Upper lobe of left lung (tissue), 6 donors: ENCODE results near the gene RNFT2. TPM values are rescaled to one million over a fixed set of nuclear protein-coding genes. Genes with fewer than 3 reads are reported as not detected.
A peak's percentile ranks its signal among the peaks of the same experiment; 100 is the strongest.

Source experiments
- ATAC-seq, 2 donors: fragments of 200-7000 bp; cut with Tn5 transposase; one replicate each; pipeline ENCODE4 v1.9.1; 2022; ENCODE audit warnings: mild to moderate bottlenecking in 2 of 2, moderate library complexity in 2 of 2; ENCODE audit not compliant: low FRiP score in 2 of 2
- DNase-seq, 2 donors: peaks; one replicate each; pipeline ENCODE4 v3.0.0-alpha.2; 2019 to 2020
- H3K27ac ChIP-seq, 4 donors: fragments of 200-600 bp; sonication (generic); one replicate each; pipeline ENCODE4 v1.5.1; 2016 to 2019
- H3K27me3 ChIP-seq, 4 donors: fragments of 200-600 bp; sonication (generic); one replicate each; pipeline ENCODE4 v1.5.1; 2017 to 2019
- H3K36me3 ChIP-seq, 4 donors: fragments of 200-600 bp; sonication (generic); one replicate each; pipeline ENCODE4 v1.5.1; 2016 to 2019
- H3K4me1 ChIP-seq, 4 donors: fragments of 200-600 bp; sonication (generic); one replicate each; pipeline ENCODE4 v1.5.1; 2018 to 2019
- H3K4me3 ChIP-seq, 4 donors: fragments of 200-600 bp; sonication (generic); one replicate each; pipeline ENCODE4 v1.5.1; 2017 to 2019; ENCODE audit warnings: mild to moderate bottlenecking in 2 of 4, moderate library complexity in 1 of 4
- H3K9me3 ChIP-seq, 4 donors: fragments of 200-600 bp; sonication (generic); one replicate each; pipeline ENCODE4 v1.5.1; 2018 to 2019
- CTCF ChIP-seq, 6 experiments: fragments of 450-650 bp in 4 of 6; fragments of 200-600 bp in 2 of 6; sonication (generic) in 2 of 6; IDR thresholded peaks; one replicate each; pipeline ENCODE4 v1.5.1; 2016 to 2019; ENCODE audit warnings: antibody characterized with exemption in 6 of 6
- EP300 ChIP-seq, 4 donors: sonication (generic); formaldehyde crosslinking; IDR thresholded peaks; one replicate each; pipeline ENCODE4 v1.5.1; 2017; ENCODE audit warnings: antibody characterized with exemption in 4 of 4, control low read depth in 2 of 4
- POLR2A ChIP-seq, 4 donors: fragments of 450-650 bp; IDR thresholded peaks; one replicate each; pipeline ENCODE4 v1.5.1; 2016 to 2017; ENCODE audit warnings: antibody characterized with exemption in 4 of 4, mild to moderate bottlenecking in 2 of 4
- POLR2AphosphoS5 ChIP-seq, 2 donors: sonication (generic); formaldehyde crosslinking; IDR thresholded peaks; one replicate each; pipeline ENCODE4 v1.5.1; 2017; ENCODE audit warnings: antibody characterized with exemption in 2 of 2
- WGBS, 2 donors: methylation state at CpG; one replicate each; pipeline ENCODE4 v1.1.5; 2017 to 2018; 5-methylcytosine and 5-hydroxymethylcytosine counted together
- total RNA-seq, 6 donors: library from RNA; depleted of rRNA in 4 of 6; stranded (reverse); fragments of >200 nt in 4 of 6; gene quantifications; one replicate each; pipeline versions ENCODE4 v1.1.0 to v1.2.1, GENCODE V29; 2016 to 2021
- donor health status: DM: no; HTN: no; CAD: no; lungs with moderate emphysema.
- donor health status: DM: no; HTN: yes; CAD: no; lungs with severe emphysema.

Gene RNFT2
- total RNA-seq, 6 donors from 2014 or later: 0.91 to 4.8 (median 2.1) TPM

GRCh38 chr12:116708826-116709756, 29.0 kb upstream of the RNFT2 start:
- no peak overlapping the region for H3K4me3 ChIP-seq
- peak in 1 of 2 donors; percentile 62 for DNase-seq
- H3K36me3 ChIP-seq: peaks cover 0 to 11% (median under 1%) of the 10 kb centered on the region in 4 donors
- WGBS, 2 donors: 18 to 28% methylated on average over 11 to 26 of the region's 26 CpGs
- peaks cover 10 to 13% (median 11%) of the 10 kb centered on the region in 4 donors for H3K4me1 ChIP-seq
- H3K27me3 ChIP-seq: no peaks in the 10 kb centered on the region
- no peaks in the 10 kb centered on the region for H3K9me3 ChIP-seq
- no peak overlapping the region for H3K27ac ChIP-seq
- peak; percentile 71 to 84 for ATAC-seq
- TF ChIP-seq CTCF (IDR thresholded peaks at IDR 0.05) (peak; percentile 47 to 75 (median 68)), POLR2AphosphoS5 (IDR thresholded peaks at IDR 0.05) (no peak), POLR2A (IDR thresholded peaks at IDR 0.05) (no peak)

- no peak overlapping the region for H3K27ac ChIP-seq
- H3K27me3 ChIP-seq: no peaks in the 10 kb centered on the region
- H3K9me3 ChIP-seq: no peaks in the 10 kb centered on the region
- TF ChIP-seq POLR2A (IDR thresholded peaks at IDR 0.05) (no peak), POLR2AphosphoS5 (IDR thresholded peaks at IDR 0.05) (no peak), EP300 (IDR thresholded peaks at IDR 0.05) (no peak), CTCF (IDR thresholded peaks at IDR 0.05) (no peak)
- ATAC-seq: no peak
- H3K4me1 ChIP-seq: peaks cover 10 to 13% (median 11%) of the 10 kb centered on the region in 4 donors
- H3K36me3 ChIP-seq: peaks cover 0 to 11% (median 2%) of the 10 kb centered on the region in 4 donors
- WGBS, 2 donors: 63 to 68% methylated on average over 10 of the region's 10 CpGs
- DNase-seq: no peak
- no peak overlapping the region for H3K4me3 ChIP-seq
Measured at GRCh38 chr12:116709768-116710167, 28.3 kb upstream of the RNFT2 start.

GRCh38 chr12:116710370-116711150, 27.6 kb upstream of the RNFT2 start:
- no peak for DNase-seq
- no peaks in the 10 kb centered on the region for H3K9me3 ChIP-seq
- TF ChIP-seq POLR2AphosphoS5 (IDR thresholded peaks at IDR 0.05) (no peak), EP300 (IDR thresholded peaks at IDR 0.05) (no peak), POLR2A (IDR thresholded peaks at IDR 0.05) (no peak), CTCF (IDR thresholded peaks at IDR 0.05) (no peak)
- H3K27me3 ChIP-seq: no peaks in the 10 kb centered on the region
- H3K27ac ChIP-seq: no peak overlapping the region
- ATAC-seq: no peak
- no peak overlapping the region for H3K4me3 ChIP-seq
- WGBS, 2 donors: 52 to 56% methylated on average over 8 of the region's 8 CpGs
- H3K4me1 ChIP-seq: peaks cover 10 to 13% (median 11%) of the 10 kb centered on the region in 4 donors
- peaks cover 0 to 17% (median 4%) of the 10 kb centered on the region in 4 donors for H3K36me3 ChIP-seq

GRCh38 chr12:116712458-116713303, 25.4 kb upstream of the RNFT2 start:
- WGBS, 2 donors: 85 to 87% methylated on average over 17 of the region's 17 CpGs
- Histone ChIP-seq H3K4me1 (peaks cover 13 to 15% (median 14%) of the 10 kb centered on the region in 4 donors), H3K27me3 (no peaks in the 10 kb centered on the region), H3K4me3 (no peak overlapping the region), H3K27ac (no peak overlapping the region), H3K36me3 (peaks cover 0 to 36% (median 16%) of the 10 kb centered on the region in 4 donors), H3K9me3 (no peaks in the 10 kb centered on the region)
- DNase-seq (no peak), ATAC-seq (no peak)
- TF ChIP-seq EP300 (IDR thresholded peaks at IDR 0.05) (no peak), POLR2AphosphoS5 (IDR thresholded peaks at IDR 0.05) (no peak), CTCF (IDR thresholded peaks at IDR 0.05) (no peak), POLR2A (IDR thresholded peaks at IDR 0.05) (no peak)
